Effector memory CD4-positive, alpha-beta T cell (primary cell): ENCODE data around the gene GADD45B.

Experiments used
- DNase-seq, 3 donors: peaks; one replicate each; pipeline ENCODE4 v3.0.0-alpha.2; 2020
- H3K27ac ChIP-seq: 2 replicates; pipeline ENCODE4 v1.7.0; 2013; ENCODE audit warnings: mild to moderate bottlenecking, low read length, moderate library complexity; ENCODE audit not compliant: insufficient read depth, poor library complexity, severe bottlenecking
- H3K27me3 ChIP-seq: replicated peaks from 2 replicates; pipeline ENCODE4 v1.7.0; 2013; ENCODE audit warnings: mild to moderate bottlenecking, low read length; ENCODE audit not compliant: insufficient read depth, control insufficient read depth, poor library complexity, severe bottlenecking
- H3K36me3 ChIP-seq: 2 replicates; pipeline ENCODE4 v1.7.0; 2013; ENCODE audit warnings: mild to moderate bottlenecking, low read length, moderate library complexity; ENCODE audit not compliant: control insufficient read depth, insufficient read depth
- H3K4me1 ChIP-seq: 2 replicates; pipeline ENCODE4 v1.7.0; 2013; ENCODE audit warnings: low read length, mild to moderate bottlenecking; ENCODE audit not compliant: control insufficient read depth, insufficient read depth, poor library complexity, severe bottlenecking
- H3K4me3 ChIP-seq: 2 replicates; pipeline ENCODE4 v1.7.0; 2013; ENCODE audit warnings: low read length, low read depth, mild to moderate bottlenecking; ENCODE audit not compliant: insufficient read depth, poor library complexity, severe bottlenecking
- H3K9me3 ChIP-seq: 2 replicates; pipeline ENCODE4 v1.7.0; 2013; ENCODE audit warnings: mild to moderate bottlenecking, low read length, moderate library complexity; ENCODE audit not compliant: control insufficient read depth

The GADD45B gene

DNA sequence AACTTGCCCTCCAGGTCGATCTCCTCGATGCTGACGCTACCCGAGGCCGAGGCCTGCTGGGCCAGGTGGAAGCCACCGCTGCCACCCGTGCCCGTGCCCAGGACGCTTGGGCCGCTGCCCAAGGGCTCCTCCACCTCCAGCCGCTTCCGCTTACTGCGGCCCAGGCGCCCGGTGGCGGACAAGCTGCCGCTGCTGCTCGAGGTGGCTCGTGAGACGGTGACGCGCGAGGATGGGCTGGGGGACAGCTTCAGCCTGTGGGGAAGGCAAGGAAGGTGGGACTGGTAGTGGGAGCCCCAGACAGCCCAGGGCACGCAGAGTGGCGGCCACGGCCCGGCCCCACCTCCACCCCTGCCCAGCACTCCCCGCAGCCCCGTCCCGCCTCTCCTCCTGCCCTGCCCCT is 42.1 kb upstream of the GADD45B start:
- Histone ChIP-seq H3K27ac (no peak overlapping the region), H3K4me3 (no peak overlapping the region), H3K9me3 (no peaks in the 10 kb centered on the region), H3K36me3 (peaks cover 29% of the 10 kb centered on the region), H3K4me1 (no peaks in the 10 kb centered on the region), H3K27me3 (no peaks in the 10 kb centered on the region)
- DNase-seq = no peak

DNA sequence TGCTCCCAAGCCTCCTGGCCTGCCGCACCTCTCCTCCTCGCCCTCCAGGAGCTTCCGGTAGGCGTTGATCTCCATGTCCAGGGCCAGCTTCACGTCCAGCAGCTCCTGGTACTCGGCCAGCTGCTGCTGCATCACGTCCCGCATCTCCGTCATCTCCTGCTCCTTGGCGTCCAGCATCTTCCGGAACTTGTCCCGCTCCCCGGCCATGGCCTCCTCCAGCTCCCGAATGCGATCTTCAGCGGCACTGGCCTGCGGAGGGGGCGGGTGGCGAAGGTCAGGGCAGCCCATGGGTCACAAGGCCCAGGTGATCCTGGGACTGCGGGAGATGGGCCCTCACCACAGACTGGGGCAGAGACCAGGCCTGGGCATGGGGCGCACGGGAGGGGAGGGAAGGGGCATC is 41.7 kb upstream of the GADD45B start:
- Histone ChIP-seq H3K36me3 (peaks cover 29% of the 10 kb centered on the region), H3K27me3 (no peaks in the 10 kb centered on the region), H3K9me3 (no peaks in the 10 kb centered on the region), H3K27ac (no peak overlapping the region), H3K4me3 (no peak overlapping the region), H3K4me1 (no peaks in the 10 kb centered on the region)
- no peak for DNase-seq

DNA sequence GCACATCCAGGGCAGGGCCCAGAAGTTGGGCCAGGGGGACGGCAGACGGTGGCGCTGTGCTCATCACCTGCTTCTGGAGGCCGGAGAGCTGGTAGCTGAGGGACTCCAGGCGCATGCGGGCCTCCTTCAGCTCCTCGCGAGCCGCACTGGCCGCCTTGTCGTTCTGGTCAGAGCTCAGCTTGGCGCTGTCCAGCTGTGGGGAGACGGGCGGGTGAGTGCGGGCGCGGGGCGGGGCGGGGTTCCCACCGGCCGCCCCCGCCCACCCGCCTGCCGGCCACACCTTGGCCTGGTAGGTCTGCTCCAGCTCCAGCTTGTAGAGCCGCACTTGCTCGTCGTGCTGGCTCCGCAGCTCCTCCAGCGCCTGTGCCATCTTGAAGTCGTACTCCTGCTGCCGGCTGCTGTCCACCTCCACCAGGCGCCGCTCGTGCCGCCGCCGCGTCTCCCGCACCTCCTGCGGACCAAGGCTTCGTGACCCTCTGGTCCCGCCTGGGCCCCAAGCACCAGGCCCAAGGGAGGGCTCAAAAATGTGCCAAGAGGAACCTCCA is 41.1 kb upstream of the GADD45B start:
- H3K4me3 ChIP-seq = no peak overlapping the region
- H3K4me1 ChIP-seq = no peaks in the 10 kb centered on the region
- no peak overlapping the region for H3K27ac ChIP-seq
- H3K9me3 ChIP-seq = no peaks in the 10 kb centered on the region
- no peak for DNase-seq
- peaks cover 29% of the 10 kb centered on the region for H3K36me3 ChIP-seq
- no peaks in the 10 kb centered on the region for H3K27me3 ChIP-seq

DNA sequence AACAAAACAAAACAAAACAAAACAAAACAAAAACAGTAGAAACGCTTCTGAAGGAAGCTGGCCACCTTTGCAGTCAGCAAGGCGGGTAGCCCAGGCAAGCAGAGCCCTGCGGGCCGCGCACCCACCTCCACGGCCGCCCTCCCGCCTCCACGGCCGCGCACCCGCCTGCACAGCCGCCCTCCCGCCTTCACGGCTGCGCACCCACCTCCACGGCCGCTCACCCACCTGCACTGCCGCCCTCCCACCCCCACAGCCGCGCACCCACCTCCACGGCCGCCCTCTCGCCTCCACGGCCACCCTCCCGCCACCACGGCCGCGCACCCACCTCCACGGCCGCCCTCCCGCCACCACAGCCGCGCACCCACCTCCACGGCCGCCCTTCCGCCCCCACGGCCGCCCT is 39.5 kb upstream of the GADD45B start:
- Histone ChIP-seq H3K4me3 (no peak overlapping the region), H3K27ac (no peak overlapping the region), H3K27me3 (no peaks in the 10 kb centered on the region), H3K36me3 (peaks cover 24% of the 10 kb centered on the region), H3K4me1 (no peaks in the 10 kb centered on the region), H3K9me3 (no peaks in the 10 kb centered on the region)
- no peak for DNase-seq

DNA sequence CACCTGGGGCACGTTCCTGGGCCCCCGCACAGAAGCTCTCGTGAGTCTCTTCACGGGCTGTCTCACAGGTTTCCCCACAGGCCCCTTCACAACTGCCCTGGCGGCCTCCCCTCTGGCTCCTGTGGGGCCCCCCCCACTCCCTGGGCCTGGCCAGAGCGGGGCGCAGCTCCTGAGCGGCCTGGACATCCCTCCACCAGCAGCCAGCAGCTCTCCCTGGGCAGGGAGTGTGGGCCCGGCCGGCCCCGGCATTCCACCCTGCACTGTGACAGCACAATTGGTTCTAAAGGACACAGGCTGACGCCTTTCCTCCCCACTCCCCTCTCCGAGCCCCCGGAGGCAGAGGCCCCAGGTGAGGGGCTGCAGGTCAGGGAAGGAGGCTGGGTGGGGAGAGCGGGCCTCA is 39.0 kb upstream of the GADD45B start:
- H3K27ac ChIP-seq = no peak overlapping the region
- no peaks in the 10 kb centered on the region for H3K4me1 ChIP-seq
- H3K27me3 ChIP-seq = no peaks in the 10 kb centered on the region
- no peak overlapping the region for H3K4me3 ChIP-seq
- H3K36me3 ChIP-seq = peaks cover 29% of the 10 kb centered on the region
- H3K9me3 ChIP-seq = no peaks in the 10 kb centered on the region
- DNase-seq = no peak

DNA sequence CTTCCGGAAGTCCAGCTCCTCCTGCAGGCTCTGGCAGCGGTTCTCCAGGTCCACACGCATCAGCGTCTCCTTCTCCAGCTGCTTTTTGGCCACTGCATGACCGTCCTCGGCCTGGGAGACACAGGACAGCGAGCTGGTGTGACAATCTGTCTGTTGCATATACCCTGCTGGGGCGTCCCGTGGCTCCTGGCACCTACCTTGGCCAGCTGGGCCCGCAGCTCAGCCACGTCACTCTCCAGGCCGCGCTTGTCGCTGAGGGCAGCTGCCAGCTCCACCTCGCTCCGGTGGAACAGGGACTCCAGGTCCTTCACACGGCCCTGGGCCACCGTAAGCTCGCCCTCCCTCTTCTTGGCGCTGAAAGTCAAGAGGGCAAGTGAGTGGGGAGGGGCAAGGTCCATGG is 37.7 kb upstream of the GADD45B start:
- no peaks in the 10 kb centered on the region for H3K27me3 ChIP-seq
- no peak for DNase-seq
- H3K4me3 ChIP-seq = no peak overlapping the region
- H3K36me3 ChIP-seq = peaks cover 31% of the 10 kb centered on the region
- H3K27ac ChIP-seq = no peak overlapping the region
- no peaks in the 10 kb centered on the region for H3K9me3 ChIP-seq
- no peaks in the 10 kb centered on the region for H3K4me1 ChIP-seq

DNA sequence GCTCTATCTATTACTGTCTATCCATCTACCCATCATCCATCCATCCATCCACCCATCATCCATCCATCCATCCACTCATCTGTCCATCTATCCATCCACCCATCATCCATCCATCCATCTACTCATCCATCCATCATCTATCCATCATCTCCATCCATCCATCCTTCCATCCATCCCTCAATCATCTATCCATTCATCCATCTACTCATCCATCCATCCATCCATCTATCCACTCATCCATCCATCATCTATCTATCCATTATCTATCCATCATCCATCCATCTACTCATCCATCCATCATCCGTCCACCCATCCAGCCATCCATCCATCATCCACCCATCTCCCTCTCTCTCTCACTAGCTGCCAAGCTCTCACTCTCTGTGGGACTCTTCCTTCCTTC is 35.4 kb upstream of the GADD45B start:
- DNase-seq = no peak
- no peak overlapping the region for H3K4me3 ChIP-seq
- no peaks in the 10 kb centered on the region for H3K9me3 ChIP-seq
- no peak overlapping the region for H3K27ac ChIP-seq
- no peaks in the 10 kb centered on the region for H3K4me1 ChIP-seq
- peaks cover 30% of the 10 kb centered on the region for H3K36me3 ChIP-seq
- no peaks in the 10 kb centered on the region for H3K27me3 ChIP-seq

DNA sequence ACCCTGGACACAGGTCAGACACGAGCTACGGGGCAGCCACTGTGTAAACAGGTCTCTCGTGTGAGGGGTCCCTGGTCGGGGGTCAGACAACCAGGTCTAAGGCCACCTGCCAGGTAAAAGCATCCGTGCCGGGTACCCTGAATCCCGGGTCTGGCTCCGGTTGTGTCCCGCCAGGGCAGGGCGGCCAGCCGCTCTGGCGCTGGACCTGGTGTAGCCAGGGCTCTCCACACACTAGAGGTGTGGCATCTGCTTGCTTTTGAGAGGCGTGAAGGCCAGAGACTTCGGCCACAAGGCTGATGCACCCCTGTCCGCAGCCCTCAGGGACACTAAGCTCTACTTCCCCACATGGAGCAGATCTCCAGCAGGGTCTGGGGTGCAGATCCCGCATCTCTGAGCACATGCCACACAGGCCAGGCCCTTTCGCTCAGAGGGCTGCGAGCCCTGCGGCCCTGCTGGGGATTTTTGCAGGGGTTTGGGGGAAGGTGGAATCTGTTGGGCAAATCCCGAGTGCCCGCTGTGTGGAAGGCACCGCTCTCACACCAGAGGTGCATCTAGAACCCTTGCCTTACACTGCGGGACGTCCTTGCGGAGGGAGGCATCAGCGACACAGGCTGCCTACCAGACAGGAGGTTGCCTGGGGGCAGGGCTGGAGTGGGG is 34.7 kb upstream of the GADD45B start:
- Histone ChIP-seq H3K27ac (no peak overlapping the region), H3K36me3 (peaks cover 30% of the 10 kb centered on the region), H3K27me3 (no peaks in the 10 kb centered on the region), H3K4me1 (no peaks in the 10 kb centered on the region), H3K4me3 (no peak overlapping the region), H3K9me3 (no peaks in the 10 kb centered on the region)
- no peak for DNase-seq

DNA sequence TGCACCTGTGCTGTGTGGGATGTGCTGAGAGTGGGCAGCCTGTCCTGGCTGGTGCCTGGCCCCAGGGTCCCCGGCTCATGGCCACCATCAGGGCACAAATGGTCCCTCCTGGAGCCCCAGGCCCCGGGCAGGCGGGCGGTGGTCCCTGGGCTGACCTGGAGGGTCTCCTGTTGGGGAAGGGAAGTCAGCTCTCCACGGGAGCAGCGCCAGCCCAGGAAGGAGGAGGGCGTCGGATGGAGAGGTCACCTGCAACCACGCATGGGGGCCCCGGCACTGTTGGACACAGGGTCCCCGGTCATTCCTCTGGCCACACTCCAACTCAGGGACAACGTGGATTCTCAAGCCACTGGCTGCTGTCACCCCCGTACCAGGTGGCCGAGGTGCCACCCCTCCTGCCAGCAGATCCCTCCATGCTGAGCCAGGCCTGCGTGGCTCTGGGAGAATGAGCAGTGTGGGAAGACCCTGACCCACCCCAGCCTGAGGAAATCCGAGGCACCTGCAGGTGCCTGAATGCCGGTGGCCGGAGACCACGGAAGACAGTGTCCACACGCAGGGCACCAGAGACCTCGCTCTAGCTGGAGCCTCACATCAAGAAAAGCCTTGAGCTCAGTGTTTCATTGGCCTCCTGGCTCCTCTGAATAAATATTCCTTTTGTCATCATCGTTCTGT is 32.7 kb upstream of the GADD45B start:
- H3K27me3 ChIP-seq = no peaks in the 10 kb centered on the region
- H3K36me3 ChIP-seq = peaks cover 16% of the 10 kb centered on the region
- no peaks in the 10 kb centered on the region for H3K4me1 ChIP-seq
- no peak for DNase-seq
- H3K4me3 ChIP-seq = no peak overlapping the region
- no peak overlapping the region for H3K27ac ChIP-seq
- H3K9me3 ChIP-seq = no peaks in the 10 kb centered on the region

DNA sequence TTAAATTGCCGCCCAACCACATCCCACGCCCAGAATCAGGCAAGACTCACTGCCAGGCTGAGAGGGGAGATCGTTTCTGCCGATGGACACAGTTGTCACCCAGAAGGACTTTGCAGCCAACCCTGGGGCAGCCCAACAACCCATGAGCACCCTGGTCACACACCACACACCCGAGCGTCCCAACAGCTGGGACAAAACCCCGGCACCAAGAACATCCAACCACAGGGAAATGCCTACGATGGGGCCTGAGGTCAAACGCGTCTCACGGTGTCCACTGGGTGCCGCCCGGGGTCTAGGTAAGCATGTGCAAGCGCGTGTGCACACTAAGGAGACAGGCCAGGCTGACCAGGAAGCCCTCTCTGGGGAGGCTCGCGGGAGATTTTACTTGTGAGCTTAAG is 32.1 kb upstream of the GADD45B start:
- H3K27me3 ChIP-seq = no peaks in the 10 kb centered on the region
- peaks cover 15% of the 10 kb centered on the region for H3K36me3 ChIP-seq
- no peaks in the 10 kb centered on the region for H3K4me1 ChIP-seq
- DNase-seq = no peak
- no peak overlapping the region for H3K27ac ChIP-seq
- no peak overlapping the region for H3K4me3 ChIP-seq
- H3K9me3 ChIP-seq = no peaks in the 10 kb centered on the region
